DMS114 treated with DMSO at 0.1 percent for 48 hours (cell line): ENCODE results near the gene DLX2.
"Not testable (repeated sequence)": the region's sequence is repeated elsewhere in the genome, so short reads cannot be mapped to it uniquely, and the experiment has no call there.

Experiments used
- DNase-seq: peaks from one replicate; lab custom pipeline; 2025; ENCODE audit not compliant: unreplicated experiment; lab: John Stamatoyannopoulos, UW

The DLX2 gene

DNA sequence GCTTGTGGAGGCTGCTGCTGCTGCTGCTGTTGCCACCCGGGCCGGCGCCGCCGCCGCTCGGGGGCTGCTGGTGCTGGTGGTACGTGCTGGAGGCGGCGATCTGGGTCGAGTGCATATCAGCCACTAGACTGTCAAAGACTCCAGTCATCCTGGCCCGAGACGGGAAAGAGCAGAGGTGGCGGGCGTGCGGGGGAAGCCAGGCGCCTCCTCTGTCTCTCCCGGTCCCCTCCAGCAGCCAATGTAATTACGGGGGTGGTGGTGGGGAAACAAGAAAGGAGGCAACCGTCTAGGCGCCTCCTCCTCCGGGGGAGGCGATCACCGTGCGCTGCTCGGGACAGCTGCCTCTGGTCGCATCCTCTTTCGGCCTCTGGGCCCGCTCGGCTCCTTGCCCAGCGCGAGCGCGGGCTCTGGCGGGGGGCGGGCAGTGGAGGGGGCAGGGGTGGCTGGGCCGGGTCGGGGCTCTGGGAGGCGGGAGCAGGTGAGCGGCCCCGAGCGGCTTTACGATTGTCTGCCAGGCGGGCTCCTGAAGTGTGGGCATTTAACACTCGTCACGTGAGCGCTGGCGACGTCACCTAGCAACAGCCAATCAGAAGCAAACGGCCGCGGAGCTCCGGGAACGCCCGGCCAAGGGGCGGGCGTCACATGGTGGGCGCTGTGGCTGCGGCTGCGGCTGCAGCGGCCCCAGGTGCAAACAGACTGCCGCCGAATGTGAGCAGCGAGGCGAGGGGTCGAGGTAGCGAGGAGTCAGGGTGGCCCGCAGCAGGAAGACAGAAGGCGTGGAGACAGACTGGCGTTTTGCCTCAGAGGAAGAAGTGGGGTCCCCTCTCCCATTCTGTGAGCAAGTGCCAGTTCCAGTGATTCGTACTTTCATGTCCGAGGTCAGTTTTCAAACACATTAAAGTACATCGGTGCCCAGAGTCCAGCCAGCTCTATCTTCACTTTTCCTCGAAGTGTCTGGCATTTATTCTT lies at the start of gene DLX2:
TSS of gene DLX2 (minus strand) at position 510 of the 969 bp plus-strand sequence. CDS start at position 148, 362 bp downstream.
- peak; percentile 82 for DNase-seq

DNA sequence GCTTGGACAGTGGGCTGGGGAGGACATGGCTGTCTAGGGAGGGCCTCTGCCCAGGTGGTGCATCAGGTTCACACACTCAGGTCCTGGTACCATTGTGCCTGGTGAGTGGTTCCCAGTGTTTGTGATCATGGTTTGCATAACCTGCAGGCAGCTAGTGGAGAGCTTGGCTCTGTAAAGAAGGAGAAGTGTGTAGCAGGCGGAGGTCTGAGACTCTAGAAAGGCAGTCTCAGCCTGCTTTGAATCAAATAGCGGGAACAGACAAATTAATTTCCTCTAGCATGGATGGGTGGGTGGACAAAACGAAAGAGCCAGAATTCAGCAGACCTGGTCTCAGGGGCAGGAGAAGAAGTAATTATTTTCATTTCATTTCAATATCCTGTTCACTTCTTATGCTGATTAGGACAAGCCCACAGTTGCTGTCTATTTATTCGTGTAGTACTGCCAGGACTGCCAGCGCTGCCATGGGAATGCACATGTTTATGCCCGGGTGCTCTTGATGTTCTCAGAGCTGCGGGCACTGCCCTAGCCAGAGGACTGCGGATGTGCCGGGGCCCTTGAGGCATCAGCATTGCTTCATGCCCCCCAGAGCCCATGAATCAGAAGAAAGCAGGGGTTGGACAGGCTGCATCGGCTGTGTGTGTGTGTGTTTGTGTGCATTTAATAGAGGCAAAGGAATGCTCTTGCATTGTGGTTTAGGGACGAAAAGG lies 45.4 kb upstream of the DLX2 start:
- DNase-seq: no peak

GRCh38 chr2:172143817-172144216 lies 41.1 kb upstream of the DLX2 start:
- DNase-seq: no peak

- not testable (repeated sequence) for DNase-seq
Measured at GRCh38 chr2:172138727-172139126, 36.0 kb upstream of the DLX2 start.

- no peak for DNase-seq
Measured at GRCh38 chr2:172137943-172138342, 35.2 kb upstream of the DLX2 start.

GRCh38 chr2:172137109-172137508 lies 34.4 kb upstream of the DLX2 start:
- no peak for DNase-seq

- no peak for DNase-seq
Measured at GRCh38 chr2:172135446-172135845, 32.7 kb upstream of the DLX2 start.

- no peak for DNase-seq
Measured at GRCh38 chr2:172134270-172134669, 31.6 kb upstream of the DLX2 start.

DNA sequence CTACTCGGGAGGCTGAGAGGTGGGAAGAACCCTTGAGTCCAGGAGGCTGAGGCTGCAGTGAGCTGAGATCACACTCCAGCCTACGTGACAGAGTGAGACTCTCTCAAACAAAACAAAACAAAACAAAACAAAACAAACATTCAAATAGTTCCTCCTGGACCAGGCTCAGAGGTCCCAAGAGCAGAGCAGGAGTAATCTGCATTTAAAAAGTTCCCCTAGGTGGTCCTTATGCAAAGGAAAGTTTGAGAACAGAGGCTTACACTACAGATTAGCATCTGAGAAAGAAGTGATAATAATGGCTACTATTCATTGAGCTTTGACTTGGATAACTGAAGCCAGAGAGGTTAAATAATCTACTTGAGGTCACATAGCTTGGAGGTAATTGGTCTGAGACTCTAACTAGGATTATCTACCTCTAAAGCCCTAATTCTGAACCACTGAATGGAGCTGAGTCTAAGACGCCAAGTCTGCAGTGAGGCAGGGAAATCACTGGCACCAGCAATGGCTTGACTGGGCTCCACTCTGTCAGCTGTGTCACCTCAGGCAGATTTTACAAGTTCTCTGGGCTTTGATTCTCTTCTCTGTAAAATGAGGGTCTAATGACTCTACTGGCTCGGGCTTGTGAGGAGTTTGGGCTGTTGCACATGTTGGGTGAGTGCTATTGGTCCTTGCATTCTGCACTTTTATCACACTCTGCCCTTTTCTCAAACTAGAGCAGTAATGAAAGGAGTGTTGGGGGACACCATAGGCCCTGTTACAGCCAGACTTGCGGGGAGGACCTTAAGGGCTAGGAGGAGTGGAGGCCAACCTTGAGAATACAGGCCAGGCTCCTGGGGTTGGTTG lies 29.2 kb upstream of the DLX2 start:
- DNase-seq: no peak

DNA sequence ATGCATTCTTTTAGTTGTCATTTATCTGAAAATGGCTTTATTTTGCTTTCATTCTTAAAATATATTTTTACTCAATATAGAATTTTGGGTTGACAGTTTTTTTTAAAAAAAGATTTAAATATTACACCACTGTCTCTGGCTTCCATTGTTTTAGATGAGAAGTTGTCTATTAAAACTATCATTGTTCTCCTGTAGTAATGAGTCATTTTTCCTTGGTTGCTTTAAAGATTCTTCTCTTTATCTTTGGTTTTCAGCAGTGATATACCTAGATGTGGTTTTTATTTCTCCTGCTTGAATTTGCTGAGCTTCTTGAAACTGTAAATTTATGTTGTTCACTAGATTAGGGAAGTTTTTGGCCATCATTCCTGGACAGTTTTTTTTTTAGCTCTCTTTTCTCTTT lies 26.7 kb upstream of the DLX2 start:
- DNase-seq: no peak

DNA sequence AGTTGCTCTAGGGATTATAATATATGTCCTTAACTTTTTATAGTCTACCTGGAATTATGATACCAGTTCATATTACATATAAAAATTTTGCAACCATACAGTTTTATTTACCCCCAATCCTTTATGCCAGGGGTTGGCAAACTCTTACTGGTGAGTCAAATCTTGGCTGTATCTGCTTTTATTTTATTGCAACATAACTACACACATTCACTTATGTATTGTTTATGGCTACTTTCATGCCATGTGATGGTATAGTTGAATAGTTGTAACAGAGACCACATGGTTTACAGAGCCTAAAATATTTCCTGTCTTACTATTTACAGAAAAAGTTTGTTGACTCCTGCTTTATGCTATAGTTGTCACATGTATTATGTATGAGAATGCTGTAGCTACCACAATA lies 25.8 kb upstream of the DLX2 start:
- no peak for DNase-seq

- no peak for DNase-seq
Measured at GRCh38 chr2:172120118-172120517, 17.4 kb upstream of the DLX2 start.

DNA sequence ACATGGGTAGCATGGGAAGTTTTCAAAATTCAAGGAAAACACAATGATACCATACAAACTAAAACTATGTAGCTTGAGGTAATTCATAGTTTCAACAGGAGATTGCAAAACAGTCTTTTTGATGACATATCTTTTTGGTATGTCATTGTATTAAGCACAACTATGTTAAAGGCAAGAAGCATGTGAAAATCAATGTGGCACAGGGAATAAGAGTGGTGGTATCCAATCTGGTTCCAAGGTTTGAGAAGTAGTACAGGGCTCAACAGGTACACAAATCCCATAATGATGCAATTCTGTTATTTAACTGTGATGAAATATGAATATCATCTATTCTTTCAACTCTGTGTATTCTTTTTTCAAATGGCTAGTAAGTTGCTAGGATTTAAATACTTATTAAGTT lies 16.4 kb upstream of the DLX2 start:
- no peak for DNase-seq

DNA sequence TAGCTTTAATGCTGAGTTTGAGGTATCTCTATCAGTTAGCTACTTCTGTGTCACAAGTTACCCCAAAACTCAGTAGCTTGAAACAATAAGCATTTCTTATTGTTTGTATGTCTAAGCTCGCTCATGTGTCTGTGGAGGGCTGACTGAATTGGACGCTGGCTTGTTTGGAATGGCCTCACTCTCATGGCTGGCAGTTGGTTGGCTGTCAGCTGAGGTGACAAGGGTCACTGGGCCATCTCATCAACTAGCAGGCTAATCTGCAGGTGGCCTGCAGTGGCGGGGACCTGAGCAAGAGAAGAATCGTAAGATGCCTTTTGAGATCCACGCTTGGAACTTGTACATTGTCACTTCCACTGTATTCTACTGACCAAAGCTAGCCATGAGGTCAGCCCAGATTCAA lies 13.4 kb upstream of the DLX2 start:
- no peak for DNase-seq

- no peak for DNase-seq
Measured at GRCh38 chr2:172114579-172114978, 11.9 kb upstream of the DLX2 start.

DNA sequence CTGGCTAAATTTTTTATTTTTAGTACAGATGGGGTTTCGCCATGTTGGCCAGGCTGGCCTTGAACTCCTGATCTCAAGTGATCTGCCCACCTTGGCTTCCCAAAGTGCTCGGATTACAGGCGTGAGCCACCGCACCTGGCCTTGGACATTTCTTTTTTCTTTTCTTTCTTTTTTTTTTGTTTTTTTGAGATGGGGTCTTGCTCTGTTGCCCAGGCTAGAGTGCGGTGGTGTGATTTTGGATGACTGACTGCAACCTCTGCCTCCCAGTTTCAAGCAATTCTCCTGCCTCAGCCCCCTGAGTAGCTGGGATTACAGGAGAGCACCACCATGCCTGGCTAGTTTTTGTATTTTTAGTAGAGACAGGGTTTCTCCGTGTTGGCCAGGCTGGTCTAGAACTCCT lies 11.5 kb upstream of the DLX2 start:
- not testable (repeated sequence) for DNase-seq

- no peak for DNase-seq
Measured at GRCh38 chr2:172113617-172114016, 10.9 kb upstream of the DLX2 start.

- DNase-seq: no peak
Measured at GRCh38 chr2:172109988-172110811, 7.5 kb upstream of the DLX2 start.

DNA sequence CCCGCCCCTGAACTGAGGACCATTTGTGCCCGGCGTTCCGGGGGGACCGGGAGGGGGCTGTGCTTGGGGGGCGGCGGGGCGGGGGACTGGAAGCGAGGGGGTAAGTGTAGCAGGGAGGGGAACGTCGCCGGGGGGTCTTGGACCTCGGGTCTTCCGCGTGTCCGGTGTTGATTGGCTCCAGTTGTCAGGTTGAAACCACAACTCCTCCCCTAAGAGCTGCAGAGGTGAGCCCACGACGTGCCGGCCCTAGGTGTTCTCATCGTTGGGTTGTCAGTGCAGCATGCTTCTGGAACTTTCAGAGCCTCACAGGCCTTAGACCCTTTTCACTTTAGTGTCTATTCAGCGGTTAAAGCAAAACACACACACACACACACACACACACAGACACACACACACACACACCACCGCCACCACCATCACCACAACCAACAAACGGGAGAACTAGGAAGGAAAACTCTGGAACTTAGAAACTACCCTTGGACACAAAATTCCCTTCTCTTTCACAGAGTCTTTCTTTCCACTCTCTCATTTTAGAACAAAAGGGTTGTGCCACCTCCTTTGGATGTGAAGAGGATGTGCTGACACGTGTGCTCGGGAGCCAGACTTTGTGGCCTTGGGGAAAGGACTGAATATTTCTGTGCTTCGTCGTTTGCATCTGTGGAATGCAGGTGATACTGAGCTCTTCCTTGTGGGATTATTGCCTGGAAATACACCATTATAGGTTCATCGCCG lies 6.7 kb upstream of the DLX2 start:
- DNase-seq: no peak

GRCh38 chr2:172108587-172108930 lies 5.9 kb upstream of the DLX2 start:
- no peak for DNase-seq
